K562 (cell line): ENCODE results near the gene FUT8.

Source experiments
- BHLHE40 ChIP-seq: IDR thresholded peaks from 2 replicates; pipeline ENCODE4 v1.6.1; 2011; ENCODE audit warnings: low read length, improper control_type of control experiment
- BMI1 ChIP-seq: fragments of 150-350 bp; IDR thresholded peaks from 2 replicates; pipeline ENCODE4 v1.6.1; 2014; ENCODE audit warnings: low read length
- CC2D1A ChIP-seq: fragments of 450-650 bp; IDR thresholded peaks from 2 replicates; pipeline ENCODE4 v1.6.1; 2017; ENCODE audit warnings: mild to moderate bottlenecking
- CHD4 ChIP-seq: fragments of 200-600 bp; sonication (generic); IDR thresholded peaks from 3 replicates; pipeline ENCODE4 v1.6.1; 2012; ENCODE audit warnings: low read depth, mild to moderate bottlenecking, mixed read lengths, low read length, inconsistent platforms; ENCODE audit not compliant: insufficient read depth, insufficient replicate concordance, poor library complexity, severe bottlenecking
- CREB1 ChIP-seq, 2 experiments: sonication (generic) in 1 of 2; formaldehyde crosslinking in 1 of 2; IDR thresholded peaks; 2 replicates each; pipeline versions ENCODE4 v1.6.1 to v1.8.0; 2012 to 2022; ENCODE audit warnings: inconsistent platforms in 1 of 2, mild to moderate bottlenecking in 1 of 2, missing genetic modification reagents in 1 of 2, moderate library complexity in 1 of 2
- KDM1A ChIP-seq, 2 experiments: fragments of 450-650 bp; IDR thresholded peaks; 2 replicates each; pipeline ENCODE4 v1.6.1; 2016; ENCODE audit warnings: mild to moderate bottlenecking in 2 of 2
- MAFK ChIP-seq: IDR thresholded peaks from 2 replicates; pipeline ENCODE4 v1.6.1; 2011; ENCODE audit warnings: low read length, improper control_type of control experiment
- RAD21 ChIP-seq, 2 experiments: fragments of 250-450 bp in 1 of 2; fragments of 450-650 bp in 1 of 2; sonication (Bioruptor Pico) in 1 of 2; formaldehyde crosslinking in 1 of 2; IDR thresholded peaks in 1 of 2; conservative IDR thresholded peaks in 1 of 2; 2 replicates each; pipeline versions ENCODE4 v1.4.0 to v1.8.0; 2020 to 2022; ENCODE audit warnings: mild to moderate bottlenecking in 2 of 2, moderate library complexity in 1 of 2
- ZSCAN29 ChIP-seq: fragments of 450-650 bp; IDR thresholded peaks from 2 replicates; pipeline ENCODE4 v1.6.1; 2017
- TF ChIP-seq, protein P1 (sequence below), 3 experiments: IDR thresholded peaks in 2 of 3; conservative IDR thresholded peaks in 1 of 3; 2 replicates each; pipeline ENCODE4 v1.5.1; 2011 to 2012; ENCODE audit warnings: low read length in 3 of 3, mild to moderate bottlenecking in 3 of 3, control low read depth in 2 of 3, improper control_type of control experiment in 1 of 3, inconsistent platforms in 1 of 3, low read depth in 1 of 3, mixed read lengths in 1 of 3, moderate library complexity in 1 of 3; ENCODE audit not compliant: insufficient read depth in 2 of 3
- TF ChIP-seq, protein P2 (sequence below): sonication (generic); formaldehyde crosslinking; IDR thresholded peaks from 2 replicates; pipeline ENCODE4 v1.8.1; 2023; ENCODE audit warnings: mild to moderate bottlenecking, missing genetic modification reagents

DNA sequence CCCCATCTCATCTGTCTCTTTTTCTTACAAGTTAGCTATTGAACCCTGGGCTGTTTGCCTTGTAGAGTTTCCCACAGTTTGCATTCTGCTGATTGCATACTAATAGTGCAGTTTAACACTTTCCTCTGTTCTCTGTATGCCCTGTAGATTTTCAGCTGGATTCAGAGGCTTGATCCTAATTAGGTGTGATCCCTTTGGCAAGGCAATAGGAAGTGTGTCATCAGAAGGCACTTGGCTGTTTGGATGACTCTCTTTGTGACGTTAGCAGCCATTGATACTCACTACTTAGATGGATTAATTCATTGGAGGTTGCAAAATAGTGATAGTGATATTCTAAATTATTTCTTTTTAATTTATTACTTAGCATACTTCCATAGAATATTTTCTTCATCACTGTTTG lies 33.6 kb downstream of the FUT8 start:
- TF ChIP-seq, protein P1, sequence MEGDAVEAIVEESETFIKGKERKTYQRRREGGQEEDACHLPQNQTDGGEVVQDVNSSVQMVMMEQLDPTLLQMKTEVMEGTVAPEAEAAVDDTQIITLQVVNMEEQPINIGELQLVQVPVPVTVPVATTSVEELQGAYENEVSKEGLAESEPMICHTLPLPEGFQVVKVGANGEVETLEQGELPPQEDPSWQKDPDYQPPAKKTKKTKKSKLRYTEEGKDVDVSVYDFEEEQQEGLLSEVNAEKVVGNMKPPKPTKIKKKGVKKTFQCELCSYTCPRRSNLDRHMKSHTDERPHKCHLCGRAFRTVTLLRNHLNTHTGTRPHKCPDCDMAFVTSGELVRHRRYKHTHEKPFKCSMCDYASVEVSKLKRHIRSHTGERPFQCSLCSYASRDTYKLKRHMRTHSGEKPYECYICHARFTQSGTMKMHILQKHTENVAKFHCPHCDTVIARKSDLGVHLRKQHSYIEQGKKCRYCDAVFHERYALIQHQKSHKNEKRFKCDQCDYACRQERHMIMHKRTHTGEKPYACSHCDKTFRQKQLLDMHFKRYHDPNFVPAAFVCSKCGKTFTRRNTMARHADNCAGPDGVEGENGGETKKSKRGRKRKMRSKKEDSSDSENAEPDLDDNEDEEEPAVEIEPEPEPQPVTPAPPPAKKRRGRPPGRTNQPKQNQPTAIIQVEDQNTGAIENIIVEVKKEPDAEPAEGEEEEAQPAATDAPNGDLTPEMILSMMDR (IDR thresholded peaks at IDR 0.05 in 2 of 3, conservative IDR thresholded peaks at IDR 0.05 in 1 of 3; ENCODE audit: insufficient read depth in 2 of 3, low read depth in 1 of 3, low read length in 3 of 3) = no peak
- TF ChIP-seq CC2D1A (no peak), BMI1 (no peak), KDM1A (IDR thresholded peaks at IDR 0.05) (no peak), BHLHE40 (no peak), CHD4 (no peak), MAFK (no peak), RAD21 (CRISPR knock-in tag; conservative IDR thresholded peaks at IDR 0.05 in 1 of 2, IDR thresholded peaks at IDR 0.05 in 1 of 2) (no peak), CREB1 (IDR thresholded peaks at IDR 0.05) (no peak), CREB1 (CRISPR knock-in tag; IDR thresholded peaks at IDR 0.05) (no peak), ZSCAN29 (no peak)
- TF ChIP-seq, protein P2, sequence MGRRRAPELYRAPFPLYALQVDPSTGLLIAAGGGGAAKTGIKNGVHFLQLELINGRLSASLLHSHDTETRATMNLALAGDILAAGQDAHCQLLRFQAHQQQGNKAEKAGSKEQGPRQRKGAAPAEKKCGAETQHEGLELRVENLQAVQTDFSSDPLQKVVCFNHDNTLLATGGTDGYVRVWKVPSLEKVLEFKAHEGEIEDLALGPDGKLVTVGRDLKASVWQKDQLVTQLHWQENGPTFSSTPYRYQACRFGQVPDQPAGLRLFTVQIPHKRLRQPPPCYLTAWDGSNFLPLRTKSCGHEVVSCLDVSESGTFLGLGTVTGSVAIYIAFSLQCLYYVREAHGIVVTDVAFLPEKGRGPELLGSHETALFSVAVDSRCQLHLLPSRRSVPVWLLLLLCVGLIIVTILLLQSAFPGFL (CRISPR knock-in tag) = no peak
